Middle frontal gyrus (tissue), 1 donor: Measurements from ENCODE around the gene ORC4.

Source experiments
- DNase-seq: peaks from one replicate; pipeline ENCODE4 v3.0.0-alpha.2; 2015; ENCODE audit warnings: low spot score; ENCODE audit errors: extremely low spot score

The ORC4 gene

DNA sequence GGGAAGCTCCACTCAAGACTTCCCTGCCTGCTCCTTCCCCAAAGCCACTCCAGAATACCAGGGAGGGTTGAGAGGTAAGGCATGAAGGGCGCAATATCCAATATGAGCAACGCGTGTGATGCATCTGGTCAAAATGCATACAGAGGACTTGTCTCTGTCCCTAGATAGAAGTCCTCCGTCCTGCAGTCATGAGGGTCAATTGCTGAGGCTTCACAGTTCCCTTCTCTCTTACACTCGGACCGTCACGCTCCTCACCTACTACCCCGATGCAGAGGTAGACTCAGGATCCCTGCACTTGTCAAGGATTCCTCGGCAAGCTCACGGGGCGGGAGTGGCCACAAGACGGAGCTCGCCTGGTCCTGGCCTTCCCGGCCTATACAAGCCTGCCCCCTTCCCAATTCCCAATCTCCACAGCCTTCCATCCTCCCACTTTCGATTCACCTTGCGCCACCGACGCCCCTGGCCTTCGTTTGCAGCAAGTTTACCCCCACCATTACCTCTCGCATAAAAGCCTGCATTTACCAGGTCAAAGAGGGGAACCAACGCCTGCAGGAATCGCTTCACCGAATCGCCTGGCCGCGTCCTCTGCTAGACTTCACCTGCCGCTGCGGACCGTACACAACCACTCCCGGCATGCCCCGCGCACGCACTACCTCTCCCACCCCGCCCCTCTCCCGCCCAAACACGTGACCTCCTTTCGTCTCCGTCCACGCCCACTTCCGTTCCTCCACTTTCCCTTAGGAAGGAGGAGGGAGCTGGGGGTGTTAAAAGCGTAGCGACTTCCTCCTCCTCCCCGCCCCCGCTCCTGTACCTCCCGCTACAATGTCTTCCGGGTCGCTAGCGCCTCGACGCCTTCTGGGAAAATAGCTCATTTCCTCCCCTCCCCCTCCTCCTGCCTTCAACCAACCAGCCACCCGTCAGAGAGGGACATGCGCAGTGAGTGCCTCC lies at the start of gene ORC4:
ORC4 (minus strand) TSS at position 627 of the 948 bp plus-strand sequence. CDS start 44,779 bp downstream, outside the sequence.
- peak; percentile 96 for DNase-seq

DNA sequence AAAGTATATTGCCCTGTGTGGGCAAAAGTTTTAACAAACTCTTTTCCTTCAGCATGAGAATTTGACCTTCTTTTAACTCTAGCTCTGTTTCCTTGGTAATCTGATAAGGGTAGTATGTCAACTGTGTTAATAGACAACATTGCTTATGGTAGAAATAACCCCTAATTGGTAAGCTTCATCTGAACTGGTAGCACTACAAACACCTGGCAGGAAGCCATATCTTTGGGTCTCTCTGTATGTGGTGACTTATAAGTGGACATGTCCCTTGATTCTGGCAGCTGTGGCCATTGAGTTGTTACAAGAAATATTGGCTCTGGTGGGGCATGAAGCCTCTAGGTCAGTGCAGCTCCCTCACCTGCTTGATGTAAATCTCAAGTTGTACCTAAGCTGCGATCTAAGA lies 47.3 kb upstream of the ORC4 start:
- no peak for DNase-seq

DNA sequence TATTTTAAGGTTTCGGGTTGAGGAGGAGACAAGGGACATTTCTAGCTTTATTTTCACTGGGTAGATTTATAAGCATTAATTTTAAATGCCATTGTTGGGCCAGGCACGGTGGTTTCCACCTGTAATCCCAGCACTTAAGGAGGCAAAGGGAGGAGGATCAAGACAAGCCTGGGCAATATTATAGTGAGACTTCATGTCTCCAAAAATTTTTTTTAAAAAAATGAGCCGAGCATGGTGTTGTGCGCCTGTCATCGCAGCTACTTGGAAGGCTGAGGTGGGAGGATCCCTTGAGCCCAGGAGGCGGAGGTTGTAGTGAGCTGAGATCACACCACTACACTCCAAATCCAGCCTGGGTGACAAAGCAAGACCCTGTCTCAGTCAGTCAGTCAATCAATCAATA lies 45.4 kb upstream of the ORC4 start:
- DNase-seq: no peak

DNA sequence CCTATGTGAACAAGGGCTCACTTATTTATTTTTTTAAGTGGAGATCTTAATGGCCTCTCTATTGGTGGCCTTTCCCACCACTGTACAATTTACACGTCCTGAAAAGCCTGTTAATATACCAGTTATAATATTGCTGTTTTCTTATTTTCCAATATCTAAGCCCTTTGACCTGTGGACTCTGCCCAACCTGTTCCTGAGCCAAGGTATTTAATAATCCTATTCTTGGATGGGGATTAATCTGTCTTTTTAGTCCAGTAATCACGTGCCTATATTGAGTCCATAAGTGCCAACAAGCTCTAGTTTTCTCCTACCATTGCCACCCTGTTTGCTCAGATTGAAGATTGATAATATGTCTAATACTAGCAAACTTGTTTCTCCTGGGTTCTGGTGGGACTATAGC lies 43.1 kb upstream of the ORC4 start:
- DNase-seq: no peak

DNA sequence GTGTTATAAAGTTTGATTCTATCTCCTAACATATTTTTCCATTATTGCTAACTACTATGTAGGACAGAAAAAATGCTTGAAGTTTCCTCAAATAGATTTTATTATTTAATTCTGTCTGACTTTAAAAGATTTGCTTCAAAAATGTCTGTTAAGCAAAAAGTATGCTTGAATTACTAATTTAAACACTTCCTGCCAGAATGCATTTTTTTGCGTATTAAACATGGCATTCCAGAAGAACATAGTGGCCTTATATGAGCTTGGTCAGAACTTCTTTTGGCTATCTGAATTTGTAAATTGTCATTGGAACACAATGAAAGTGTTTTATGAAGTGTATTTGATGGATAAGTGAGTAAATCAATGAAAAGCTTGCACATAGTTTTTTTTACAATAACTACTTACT lies 38.1 kb upstream of the ORC4 start:
- no peak for DNase-seq

DNA sequence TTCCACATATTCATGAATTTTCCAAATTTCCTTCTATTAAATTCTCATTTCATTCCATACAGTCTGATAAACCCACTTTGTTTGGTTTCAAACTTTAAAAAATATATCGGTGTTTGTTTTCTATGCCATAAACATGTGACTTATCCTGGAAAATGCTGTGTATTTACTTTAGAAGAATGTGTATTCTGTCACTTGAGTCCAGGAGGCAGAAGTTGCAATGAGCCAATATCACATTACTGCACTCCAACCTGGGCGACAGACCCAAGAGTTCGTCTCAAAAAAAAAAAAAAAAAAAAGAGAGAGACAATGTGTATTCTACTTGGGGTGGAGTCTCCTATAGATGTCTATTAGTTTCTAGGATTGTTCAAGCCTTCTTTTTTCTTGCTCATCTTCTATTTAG lies 32.1 kb upstream of the ORC4 start:
- DNase-seq: no peak

DNA sequence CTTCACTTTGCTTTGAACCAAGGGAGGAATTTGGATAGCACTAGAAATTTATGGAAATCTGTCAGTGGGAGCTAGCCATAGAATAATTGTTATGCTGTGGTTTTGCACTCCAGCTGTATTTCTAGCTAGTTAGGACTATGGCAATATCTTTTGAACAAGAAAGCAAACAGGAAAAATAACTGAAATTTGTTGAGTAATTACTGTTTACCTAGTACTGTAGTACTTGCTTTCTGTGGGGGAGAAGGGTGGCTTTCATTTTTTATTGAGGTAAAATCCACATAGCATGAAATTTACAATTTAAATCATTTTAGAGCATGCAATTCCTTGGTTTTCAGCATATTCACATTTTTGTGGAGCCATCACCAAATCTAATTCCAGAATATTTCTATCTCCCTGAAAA lies 28.7 kb upstream of the ORC4 start:
- DNase-seq: no peak

DNA sequence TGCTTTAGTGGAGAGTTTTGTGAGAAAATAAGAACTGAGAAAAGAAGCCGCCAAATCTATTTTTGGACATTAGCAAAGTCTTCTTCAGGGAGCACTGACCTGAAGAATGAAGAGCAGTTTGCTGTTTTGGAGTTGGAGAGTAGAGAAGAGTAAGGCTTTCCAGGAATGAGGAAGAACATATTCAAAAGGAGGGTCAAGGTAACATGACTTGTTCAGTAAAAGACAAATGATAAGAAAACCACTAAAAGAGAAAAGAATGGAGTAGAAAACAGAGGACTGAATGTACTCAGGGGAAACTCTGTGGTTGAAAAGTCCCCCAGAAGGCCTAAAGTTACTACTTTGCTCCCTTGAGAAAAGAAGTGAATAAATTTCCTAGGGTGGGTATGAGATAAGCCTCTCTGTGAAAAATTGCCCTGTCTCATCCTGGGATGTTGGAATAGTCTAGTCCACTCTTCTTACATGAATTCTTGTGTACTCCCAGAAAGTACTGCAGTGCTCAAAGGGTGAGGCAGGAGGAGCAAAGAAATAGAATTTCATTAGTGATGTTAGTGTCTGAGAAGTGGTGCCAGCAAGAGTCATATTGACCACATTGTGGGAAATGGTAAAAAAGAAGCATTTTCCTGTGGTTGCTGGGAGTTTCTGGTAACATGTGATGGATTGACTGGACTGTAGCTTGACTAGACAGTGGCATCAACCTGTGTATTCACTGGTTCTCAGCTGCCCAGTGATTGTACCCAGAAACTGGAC lies 28.1 kb upstream of the ORC4 start:
- no peak for DNase-seq

DNA sequence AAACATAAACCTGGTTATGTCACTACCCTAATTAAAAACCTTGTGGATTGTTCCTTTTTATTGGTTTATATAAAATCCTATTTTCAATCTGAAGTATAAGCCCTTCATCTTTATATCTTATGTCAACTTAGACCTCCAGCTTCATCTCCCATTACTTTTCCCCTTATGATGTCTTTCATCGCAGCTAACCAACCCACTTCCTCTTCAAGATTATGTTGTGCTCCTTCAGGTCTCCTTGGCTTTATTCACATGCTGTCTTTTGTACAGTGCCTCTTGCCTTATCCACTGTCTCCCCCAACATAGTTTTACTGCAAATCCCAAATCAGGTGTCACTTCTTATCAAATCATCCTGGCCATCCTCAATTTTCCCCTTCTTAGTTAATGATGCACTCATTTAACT lies 26.3 kb upstream of the ORC4 start:
- no peak for DNase-seq

DNA sequence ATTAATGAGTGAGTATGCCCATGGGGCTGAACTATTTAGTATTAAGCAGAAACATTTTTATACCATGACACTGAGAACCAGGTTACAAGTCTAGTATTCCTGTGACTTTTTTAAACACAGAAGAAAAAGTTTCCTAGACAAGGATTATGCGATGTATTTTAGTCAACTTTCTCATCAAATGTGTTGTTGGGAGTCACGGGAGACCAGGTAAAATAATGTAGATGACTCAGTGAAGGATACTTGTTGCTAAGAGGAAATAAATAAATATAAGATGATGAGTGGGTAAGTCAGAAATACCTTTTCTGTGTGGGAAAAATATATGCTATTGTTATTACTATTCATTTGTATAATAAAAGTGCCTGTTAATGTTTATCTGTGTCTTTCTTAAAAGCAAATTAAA lies 23.8 kb upstream of the ORC4 start:
- DNase-seq: no peak

DNA sequence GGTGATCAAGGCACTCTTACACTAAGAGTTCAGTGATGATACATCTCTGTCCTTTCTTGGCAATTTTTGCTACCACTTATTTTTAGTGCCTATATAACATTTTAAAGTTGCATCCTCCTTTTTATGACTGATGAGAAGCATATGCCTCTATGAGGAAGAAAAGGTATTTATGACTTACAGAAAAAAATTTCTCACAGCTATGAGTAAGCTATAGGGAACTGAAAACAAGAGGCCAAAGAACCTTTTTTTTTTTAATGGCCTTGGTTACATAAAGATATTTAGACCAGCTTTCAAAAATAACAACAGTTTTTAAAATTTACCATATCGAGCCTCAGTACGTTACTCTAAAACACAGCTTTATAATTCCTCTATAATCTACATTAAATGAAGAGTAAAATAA lies 21.7 kb upstream of the ORC4 start:
- no peak for DNase-seq

DNA sequence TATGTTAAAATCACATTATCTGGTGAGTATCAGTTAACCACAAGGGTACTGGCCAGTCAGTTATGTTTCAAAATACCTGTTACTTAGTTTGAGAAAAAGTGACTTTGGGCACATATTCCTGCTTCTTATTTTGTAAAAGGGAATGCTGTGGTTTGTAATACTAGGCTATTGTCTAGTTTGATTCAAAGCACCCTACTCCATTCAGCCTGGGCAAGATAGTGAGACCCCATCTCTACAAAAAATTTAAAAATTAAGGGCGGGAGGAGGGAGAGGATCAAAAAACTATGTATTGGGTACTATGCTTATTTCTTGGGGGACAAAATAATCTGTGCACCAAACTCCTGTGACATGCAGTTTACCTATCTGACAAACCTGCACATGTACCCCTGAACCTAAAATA lies 19.2 kb upstream of the ORC4 start:
- no peak for DNase-seq

DNA sequence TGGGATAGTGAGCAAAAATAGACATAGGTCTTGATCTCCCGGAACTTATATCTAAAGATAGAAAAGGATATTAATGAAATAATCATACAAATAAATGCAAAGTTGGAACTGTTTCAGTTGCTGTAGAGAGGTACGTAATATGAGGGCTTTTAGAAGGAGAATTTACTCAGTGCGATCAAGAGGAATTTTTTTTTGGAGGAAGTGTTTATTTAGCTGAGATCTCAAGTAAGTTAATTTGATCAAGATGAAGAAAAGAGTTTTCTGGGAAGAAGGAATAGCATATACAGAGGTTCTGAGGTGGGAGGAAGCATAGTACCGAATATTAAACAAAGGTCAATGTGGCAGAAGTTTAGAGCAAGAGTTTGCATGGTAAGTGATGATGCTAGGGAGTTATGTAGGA lies 11.7 kb upstream of the ORC4 start:
- no peak for DNase-seq

DNA sequence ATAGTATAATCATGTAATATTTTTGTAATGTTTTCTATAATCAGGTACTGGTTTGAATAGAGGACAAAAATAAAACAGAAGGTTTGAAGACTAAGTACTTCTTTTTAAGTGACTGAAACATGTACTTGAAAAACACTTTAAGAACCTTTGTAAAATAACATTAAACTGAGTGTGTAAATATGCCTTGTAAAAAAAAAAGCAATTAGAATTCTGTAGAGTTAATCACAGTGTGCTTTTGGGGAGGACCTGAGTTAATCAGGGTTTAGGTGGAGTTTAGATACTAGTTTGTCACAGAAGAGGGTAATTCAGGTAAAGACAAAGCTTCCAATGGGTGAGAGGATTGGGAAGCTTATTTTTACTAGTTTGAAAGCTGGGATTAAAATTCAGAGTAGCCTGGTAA lies 10.6 kb upstream of the ORC4 start:
- no peak for DNase-seq

DNA sequence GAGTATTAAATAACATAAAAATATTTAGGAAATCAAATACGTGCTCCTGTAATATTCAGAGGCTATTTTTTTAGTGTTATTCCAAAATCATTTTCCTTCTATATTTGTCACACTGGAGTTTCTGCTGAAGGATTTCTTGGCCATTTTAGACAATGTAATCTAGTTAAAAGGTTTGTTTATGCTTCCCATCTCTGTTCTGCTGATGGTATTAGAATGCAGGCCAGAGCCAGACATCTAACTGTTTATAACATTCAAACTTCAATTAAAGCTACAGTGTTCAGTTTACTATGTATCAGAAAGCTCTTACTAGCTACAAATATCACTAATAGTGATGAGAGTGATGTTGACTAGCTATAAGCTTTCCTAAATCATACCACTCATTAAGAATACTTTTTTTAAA lies 8.2 kb upstream of the ORC4 start:
- DNase-seq: no peak

DNA sequence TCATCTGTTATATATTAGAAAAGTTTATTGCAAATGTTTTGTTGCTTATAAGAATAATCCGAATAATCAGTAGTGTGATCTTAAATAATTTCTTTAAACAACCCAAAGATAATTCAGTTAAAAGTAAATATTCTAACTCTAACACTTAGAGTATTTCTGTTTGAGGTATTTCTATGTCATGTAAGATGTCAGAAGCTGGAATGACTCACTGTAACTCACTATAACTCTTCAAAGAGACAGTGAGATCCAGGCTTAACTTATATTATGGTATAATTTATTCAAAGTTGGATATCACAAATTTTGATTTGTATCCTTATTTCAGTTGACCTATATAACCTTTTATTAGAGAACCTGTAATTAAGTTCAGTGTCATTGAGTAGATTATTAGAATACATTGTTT lies 7.3 kb upstream of the ORC4 start:
- DNase-seq: no peak

DNA sequence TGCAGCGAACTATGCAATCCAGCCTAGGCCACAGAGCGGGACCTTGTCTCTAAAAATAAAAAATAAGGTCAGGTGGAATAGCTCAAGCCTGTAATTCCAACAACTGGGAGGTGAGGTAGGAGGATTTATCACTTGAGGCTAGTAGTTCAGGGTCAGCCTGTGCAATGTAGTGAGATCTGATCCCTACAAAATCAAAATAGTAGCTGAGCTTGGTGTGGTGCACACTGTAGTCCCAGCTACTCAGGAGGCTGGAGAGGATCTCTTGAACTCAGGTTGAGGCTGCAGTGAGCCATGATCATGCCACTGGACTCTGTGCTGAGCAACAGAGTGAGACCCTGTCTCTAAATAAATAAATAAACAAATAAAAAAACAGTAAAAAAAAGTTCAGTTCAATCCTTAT lies 6.0 kb upstream of the ORC4 start:
- no peak for DNase-seq

DNA sequence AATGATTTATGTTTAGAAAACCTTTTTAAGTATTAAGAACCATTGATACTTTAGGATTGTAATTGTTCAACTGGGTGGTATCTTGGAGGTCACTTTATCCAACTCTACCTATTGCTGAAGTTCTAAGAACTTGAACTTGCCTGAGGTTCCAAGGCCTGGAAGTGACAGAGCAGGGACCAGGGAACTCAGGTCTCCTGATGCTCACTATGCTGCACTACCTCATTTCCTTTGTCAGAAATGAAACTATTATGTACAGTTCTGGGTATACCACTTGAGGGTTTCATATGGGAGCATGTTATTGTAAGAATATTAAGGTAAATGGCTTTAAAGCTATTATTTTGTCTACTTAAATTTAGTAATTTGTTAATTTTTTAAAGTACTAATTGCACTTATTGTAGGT lies 3.3 kb upstream of the ORC4 start:
- DNase-seq: no peak

DNA sequence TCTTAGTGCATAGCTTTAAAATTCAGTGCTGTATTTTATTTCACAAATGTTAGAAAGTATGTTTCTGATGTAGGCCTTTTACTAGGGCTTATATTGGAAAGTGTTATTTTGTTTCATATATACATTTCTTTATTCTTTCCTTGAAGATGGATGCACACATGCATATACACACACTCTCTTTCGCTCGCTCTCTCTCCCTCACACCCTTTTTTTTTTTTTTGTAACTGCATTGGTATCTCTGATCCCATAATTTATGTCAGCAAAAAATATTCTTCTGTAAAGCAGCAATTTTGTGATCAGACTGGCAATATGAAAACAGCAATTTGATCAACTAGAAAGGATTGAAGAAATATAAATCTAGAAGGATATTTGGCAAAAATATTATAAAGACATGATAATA lies 2.3 kb upstream of the ORC4 start:
- DNase-seq: no peak

DNA sequence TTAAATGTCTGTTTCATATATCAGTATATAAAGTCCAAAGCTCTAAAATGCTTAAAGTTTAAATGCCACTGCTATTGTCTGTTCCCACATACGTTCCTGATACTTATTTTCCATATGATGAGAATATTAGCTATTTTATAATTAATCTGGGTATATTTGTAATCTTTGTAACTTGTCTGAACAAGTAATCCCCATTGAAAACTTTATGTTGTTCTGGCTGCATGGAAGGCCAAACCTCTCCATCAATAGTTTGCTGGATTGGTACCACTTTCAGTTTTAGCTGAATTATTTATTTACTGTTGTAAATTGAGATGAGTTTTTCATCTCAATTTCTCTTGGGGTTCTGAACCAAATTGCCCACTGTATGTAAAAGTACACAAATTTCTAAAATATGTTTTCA lies 1.8 kb upstream of the ORC4 start:
- no peak for DNase-seq

DNA sequence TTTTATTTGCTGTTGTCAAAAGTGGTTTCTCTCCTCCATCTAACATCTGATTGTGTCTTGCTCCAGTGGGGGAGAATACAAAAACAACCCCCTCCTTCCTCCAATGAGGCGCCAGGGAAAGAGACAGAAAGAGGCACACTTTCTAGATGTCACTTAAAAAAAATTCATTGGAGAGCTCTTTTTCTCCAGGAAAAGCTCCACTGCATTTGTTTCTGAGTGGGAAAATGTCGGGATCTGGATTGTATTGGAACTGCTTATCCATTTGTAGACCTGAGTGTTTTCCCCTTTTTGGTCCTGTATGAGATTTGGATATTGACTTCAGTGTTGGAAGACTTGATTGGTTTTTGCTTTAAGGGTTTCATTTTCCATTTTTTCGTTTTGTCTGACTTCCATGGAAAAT lies 1.3 kb upstream of the ORC4 start:
- no peak for DNase-seq

DNA sequence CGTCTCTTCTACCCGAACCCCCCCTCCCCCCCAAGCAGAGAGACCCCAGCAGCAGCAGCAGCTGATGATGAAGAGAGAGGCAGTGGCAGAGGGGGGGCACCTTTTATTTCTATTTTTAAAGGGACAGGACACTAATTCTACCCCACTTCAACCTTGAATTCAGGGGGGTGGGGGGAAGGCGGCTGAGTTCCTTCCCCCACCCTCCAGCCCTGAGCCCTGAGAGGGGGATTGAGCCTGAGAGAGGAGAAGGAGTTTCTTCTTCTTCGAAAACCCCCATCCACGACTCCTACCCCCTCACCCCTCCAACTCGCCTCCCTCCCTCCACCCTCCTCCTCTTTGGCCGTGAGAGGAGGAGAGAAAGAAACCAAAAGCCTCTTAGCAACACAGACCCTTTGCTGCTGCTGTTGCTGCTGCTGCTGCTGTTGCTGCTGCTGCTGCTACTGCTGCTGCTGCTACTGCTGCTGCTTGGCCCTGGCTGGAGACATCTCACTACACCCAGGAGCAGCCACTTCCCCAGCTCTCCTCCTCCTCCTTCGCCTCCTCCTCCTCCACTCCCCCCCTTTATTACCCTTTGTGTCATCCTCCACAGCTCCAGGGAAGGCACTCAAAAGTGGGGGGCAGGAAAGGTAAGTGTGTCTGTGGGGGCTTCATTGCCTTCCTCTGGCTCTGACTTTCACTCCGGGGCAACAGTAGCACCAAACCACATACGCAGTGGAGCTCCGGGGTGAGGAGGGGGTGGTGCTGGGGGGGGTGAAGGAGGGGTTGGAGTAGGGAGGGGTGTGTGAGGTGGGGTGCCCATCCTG lies 723 bp upstream of the ORC4 start, which contains the start of gene MBD5:
MBD5 (plus strand) TSS at position 33 of the 803 bp plus-strand sequence.
- DNase-seq: no peak
